Measurements from ENCODE around the gene BET1. TPM values are rescaled to one million over a fixed set of nuclear protein-coding genes. Genes with fewer than 3 reads are reported as not detected.

The BET1 gene
- total and polyA plus RNA-seq, 9 of the 15 experiments (the other 6 are each of a cell fraction or from before 2014, with no cell fraction given): 15.8 to 190 (median 37.8) TPM

- DNase-seq (ENCODE audit: extremely low read depth in 1 of 4, low spot score in 3 of 4) (no peak), FAIRE-seq (no peak), ATAC-seq (no peak)
- no peaks in the 10 kb centered on the region for H3K79me2 ChIP-seq (ENCODE audit: control insufficient read depth, insufficient read depth, low read length)
- H3K27me3 ChIP-seq (ENCODE audit: control insufficient read depth in 2 of 2, insufficient read depth in 2 of 2, low read length in 2 of 2): peaks cover 4% of the 10 kb centered on the region in 2 experiments; a peak in 2 of 5 replicates
- TF ChIP-seq ZNF282 (CRISPR knock-in tag; IDR thresholded peaks at IDR 0.05) (no peak), RBM14 (IDR thresholded peaks at IDR 0.05; ENCODE audit: borderline replicate concordance, insufficient read depth, low read depth, low read length) (no peak), ETV1 (tag; conservative IDR thresholded peaks at IDR 0.05; ENCODE audit: low read depth) (no peak), THAP7 (CRISPR knock-in tag; IDR thresholded peaks at IDR 0.05) (no peak), PCBP2 (IDR thresholded peaks at IDR 0.05; ENCODE audit: low read depth, low read length, poor library complexity, severe bottlenecking) (no peak), PBX2 (CRISPR knock-in tag; IDR thresholded peaks at IDR 0.05; ENCODE audit: low read depth) (no peak), PBX2 (tag; conservative IDR thresholded peaks at IDR 0.05; ENCODE audit: low read depth) (no peak), GTF2A2 (tag; IDR thresholded peaks at IDR 0.05) (no peak), ZBTB34 (CRISPR knock-in tag; IDR thresholded peaks at IDR 0.05) (no peak)
- no peaks in the 10 kb centered on the region for H3K4me1 ChIP-seq (replicated peaks in 1 of 2; ENCODE audit: control insufficient read depth in 2 of 2, insufficient read depth in 2 of 2, low read length in 2 of 2)
- in situ Hi-C loops (cut with MboI) (no loop called here), intact Hi-C loops (cut with micrococcal nuclease) (no loop called here)
- no peak overlapping the region for H3K4me3 ChIP-seq
- WGBS (ENCODE audit: insufficient coverage, low coverage, missing lambda C conversion rate): 0% methylated on average over 1 of the region's 1 CpG
- ChIA-PET CTCF (ENCODE audit: low intra/inter-chr PET ratio) (no interaction called here), POLR2A (no interaction called here)
- H3K27ac ChIP-seq (ENCODE audit: extremely low read depth, low read depth, low read length): no peak overlapping the region
- H3K9ac ChIP-seq (ENCODE audit: insufficient read depth in 1 of 2, low read depth in 2 of 2, low read length in 2 of 2): no peak overlapping the region
- H2AFZ ChIP-seq (ENCODE audit: low read depth, low read length): no peak overlapping the region
- H3K36me3 ChIP-seq (ENCODE audit: control insufficient read depth, insufficient read depth, low read length): no peaks in the 10 kb centered on the region
- H3K4me2 ChIP-seq (ENCODE audit: insufficient read depth, low read length): no peak overlapping the region
- no peaks in the 10 kb centered on the region for H4K20me1 ChIP-seq (replicated peaks; ENCODE audit: control insufficient read depth, insufficient read depth, low read length)
- no peaks in the 10 kb centered on the region for H3K9me1 ChIP-seq (ENCODE audit: control insufficient read depth, insufficient read depth, low read length)
- no peaks in the 10 kb centered on the region for H3K9me3 ChIP-seq (replicated peaks; ENCODE audit: control insufficient read depth, insufficient read depth, low read depth, low read length)
- no TSS peak for BruUV-seq (replicated peaks)
These were observed 39.1 kb upstream of the BET1 start for GRCh38 chr7:94043299-94043698.
